ENCODE results near the gene CSRP3.

The CSRP3 gene

DNA sequence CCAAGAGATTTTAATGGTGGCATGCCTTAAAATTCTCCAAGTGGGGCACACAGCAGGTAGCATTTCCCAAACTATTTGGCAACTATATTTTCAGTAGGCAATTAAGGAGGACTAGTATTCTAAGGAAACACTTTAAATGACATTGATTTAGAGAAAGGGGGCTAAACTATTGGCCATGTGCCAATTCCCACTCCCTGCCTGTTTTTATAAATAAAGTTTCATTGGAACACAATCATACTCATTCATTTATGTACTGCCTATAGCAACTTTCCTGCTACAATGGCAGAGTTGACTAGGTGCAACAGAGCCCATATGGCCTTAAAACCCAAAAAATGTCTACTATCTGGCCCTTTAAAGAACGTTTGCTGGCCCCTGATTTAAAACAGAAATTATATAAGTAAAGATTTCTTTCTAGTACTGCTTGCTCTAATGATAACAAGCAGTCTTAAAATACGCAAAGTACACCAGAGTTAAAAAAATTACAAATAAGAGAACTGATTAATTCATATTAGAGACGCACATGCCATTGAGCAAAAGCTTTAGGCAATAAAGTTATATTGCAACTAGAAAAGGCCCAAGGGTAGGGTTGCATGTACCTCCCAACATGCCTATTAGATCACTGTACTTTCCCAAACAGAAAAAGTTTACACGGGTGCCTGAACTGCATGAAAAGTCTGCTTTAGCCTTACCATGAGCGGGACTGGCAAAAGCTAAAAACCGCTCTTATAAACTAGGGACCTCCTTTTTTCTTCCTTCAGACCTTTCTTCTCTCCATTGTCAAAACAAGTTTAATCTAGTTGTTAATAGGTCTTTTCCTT, 24.8 kb upstream of the CSRP3 start:
- no peak for FAIRE-seq
- DNase-seq (ENCODE audit: extremely low spot score, insufficient read length, low read depth), result no peak

DNA sequence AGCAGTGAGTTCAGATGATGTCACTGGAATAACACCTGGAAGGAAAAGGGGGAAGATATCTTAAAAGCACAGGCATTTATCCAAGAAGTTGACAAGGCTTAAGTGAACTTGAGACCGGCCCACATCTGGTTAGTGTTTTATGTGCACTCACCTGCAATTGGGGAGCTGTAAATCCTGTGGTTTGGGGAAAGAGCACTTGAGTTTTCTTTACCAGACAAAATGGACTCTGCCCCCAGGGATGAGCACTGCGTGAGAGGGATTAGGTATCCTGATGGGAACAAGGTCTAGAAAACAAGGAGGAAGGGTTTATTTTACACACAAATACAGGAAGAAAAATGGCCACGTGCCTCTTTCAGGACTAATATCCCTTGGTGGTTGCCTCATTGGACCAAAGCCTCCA, 23.8 kb upstream of the CSRP3 start:
- FAIRE-seq (no peak), DNase-seq (ENCODE audit: extremely low spot score, insufficient read length, low read depth) (no peak)

DNA sequence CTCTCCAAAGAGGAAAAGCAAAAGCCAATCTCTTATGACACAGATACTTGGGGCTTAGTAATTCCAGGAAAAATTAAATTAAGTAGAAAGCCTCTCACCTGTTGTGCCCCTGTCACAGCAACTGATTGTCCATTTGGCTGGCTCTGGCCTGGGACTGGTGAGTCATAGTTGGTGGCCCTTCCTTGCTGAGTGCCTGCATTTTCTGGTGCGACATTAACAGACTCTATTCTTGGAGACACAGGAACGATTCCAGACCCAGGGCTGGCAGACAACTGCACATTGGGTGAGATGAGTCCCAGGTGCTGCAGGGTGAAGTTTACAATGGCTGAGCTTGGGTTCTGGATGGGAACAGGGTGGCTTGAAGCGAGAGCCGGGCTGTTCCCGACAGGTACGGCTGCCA, 23.3 kb upstream of the CSRP3 start:
- DNase-seq (ENCODE audit: extremely low spot score, insufficient read length, low read depth) (no peak), FAIRE-seq (no peak)

DNA sequence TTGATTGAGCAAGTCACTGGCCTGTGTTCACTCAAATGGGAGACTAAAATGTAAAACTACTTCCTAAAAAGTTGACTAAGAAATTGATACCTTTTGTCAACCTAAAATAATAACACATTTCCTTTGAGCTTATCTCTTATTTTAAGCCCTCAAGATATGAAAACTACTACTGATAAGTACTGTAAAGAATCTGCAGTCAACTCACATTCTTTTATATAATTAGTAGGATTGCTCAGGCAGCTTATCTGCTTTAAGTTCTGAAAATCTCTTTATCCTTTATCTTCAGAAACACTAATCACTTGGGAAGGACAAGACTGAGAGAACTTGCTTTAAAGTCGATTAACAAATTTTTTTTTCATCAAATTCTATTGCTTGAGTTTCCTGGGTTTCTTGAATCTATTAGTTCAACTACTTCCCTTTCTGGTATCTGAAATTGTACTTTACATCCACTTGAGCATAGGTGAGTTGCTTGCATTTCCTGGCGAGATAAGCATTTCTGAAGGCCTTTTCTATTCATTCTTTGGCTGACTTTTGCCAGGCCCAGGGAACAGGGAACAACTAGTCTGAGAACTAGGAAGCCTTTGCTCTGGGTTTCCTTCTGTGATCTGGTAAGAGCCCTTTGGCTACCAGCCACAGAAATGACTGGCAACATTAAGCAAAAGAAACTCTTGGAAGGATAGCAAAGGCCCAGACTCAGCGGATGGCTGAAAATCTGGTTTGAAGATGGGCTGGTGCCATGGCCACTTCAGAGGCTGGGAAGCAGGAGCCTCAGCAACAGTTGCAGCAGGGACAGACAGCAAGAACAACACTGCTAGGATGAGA, 19.3 kb upstream of the CSRP3 start:
- DNase-seq (ENCODE audit: extremely low spot score, insufficient read length, low read depth), result no peak

DNA sequence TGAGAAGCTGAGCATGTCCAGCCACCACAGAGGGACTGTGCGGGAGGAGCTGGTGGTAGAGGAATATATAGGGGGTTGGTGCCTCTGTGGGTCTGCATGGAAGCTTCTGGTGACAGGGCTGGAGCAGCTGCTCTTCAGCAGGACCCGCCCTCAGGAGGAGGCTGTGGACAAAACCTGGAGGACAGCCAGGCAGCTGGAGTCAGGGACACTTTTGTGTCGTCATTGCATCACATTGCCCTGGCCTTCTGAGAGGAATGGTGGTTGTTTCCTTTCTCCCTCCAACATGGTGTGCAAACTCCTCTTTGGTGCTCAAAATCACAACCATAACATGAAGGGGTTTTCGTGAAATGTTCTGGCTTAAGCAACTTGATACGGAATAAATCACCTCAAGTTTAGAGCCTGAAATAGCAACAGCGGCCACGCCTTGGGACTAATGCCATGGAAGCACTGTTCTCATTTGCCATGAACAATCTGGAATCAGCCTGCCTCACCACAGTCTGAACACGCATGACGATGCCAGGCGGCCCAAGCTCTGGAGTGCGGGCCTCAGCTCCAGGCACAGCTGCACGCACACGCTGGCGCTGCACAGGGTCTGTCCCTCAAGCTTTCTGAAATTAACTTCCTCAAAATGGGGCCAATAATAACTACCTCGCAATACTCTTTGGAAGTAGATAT, 17.1 kb upstream of the CSRP3 start:
- no peak for DNase-seq (ENCODE audit: extremely low spot score, insufficient read length, low read depth)

More for the DNA sequence above, 19.3 kb upstream of the CSRP3 start:
- FAIRE-seq, result no peak

DNA sequence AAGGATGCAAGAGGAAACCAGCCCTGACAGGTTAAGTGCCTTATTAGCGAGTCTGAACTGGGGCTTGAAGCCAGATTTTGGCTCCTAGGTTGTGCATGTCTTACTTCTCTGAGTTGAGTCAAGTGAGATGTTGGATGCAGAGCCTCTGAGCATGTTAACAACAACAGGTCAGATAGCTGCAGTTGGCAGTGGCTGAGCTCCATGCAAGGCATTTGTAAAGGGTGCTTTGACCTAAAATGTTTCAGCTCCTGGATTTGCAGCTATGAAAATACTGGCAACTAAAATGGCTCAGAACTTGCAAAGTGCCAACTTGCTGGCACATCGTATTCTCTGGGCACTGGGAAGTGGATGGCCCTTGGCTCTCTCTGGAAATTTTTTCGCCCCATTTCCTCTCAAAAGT, 16.4 kb upstream of the CSRP3 start:
- FAIRE-seq (no peak), DNase-seq (ENCODE audit: extremely low spot score, insufficient read length, low read depth) (no peak)

More for the DNA sequence above, 17.1 kb upstream of the CSRP3 start:
- FAIRE-seq, result no peak

DNA sequence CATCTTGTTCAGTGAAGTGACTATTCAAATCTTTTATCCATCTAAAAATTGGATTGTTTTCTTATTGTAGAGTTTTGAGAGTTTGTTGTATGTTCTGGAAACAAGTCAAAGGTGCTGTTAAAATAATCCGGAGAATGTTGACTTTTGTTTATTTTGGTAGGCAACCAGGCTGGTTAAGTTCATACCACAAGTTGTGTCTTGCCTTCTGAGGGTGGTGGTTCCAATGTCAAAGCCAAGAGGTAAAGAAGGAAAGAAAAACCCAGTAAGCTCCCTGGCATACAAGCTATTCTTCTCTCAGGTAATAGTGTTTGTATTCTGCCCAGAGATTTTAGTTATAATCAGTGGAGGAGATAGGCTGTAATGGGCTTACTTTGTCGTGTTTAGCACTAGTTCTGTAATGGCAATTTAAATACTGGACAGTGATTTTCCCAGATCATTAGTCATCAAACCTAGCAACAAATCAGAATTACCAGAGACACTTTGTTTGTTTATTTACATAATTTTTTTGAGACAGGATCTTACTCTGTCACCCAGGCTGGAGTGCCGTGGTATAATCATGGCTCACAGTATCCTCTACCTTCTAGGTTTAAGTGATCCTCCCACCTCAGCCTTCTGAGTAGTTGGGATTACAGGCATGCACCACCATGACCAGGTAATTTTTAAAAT, 15.1 kb upstream of the CSRP3 start:
- DNase-seq (ENCODE audit: extremely low spot score, insufficient read length, low read depth) (no peak), FAIRE-seq (no peak)

DNA sequence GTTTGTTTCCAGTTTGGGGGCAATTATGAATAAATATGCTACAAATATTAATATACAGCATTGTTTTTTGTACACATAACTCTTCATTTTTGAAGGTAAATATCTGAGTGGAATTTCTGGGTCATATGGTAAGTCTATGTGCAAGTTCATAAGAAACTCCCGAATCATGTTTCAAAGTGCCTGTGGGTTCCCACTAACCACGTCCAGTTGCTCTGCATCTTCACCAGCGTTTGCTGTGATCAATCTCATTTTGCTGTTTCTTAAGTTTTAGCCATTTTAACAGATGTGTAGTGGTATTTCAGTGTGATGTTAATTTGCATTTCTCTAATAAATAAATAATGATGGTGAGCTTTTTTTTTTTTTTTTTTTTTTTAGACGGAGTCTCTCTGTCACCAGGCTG, 14.2 kb upstream of the CSRP3 start:
- FAIRE-seq, result no peak
- DNase-seq (ENCODE audit: extremely low spot score, insufficient read length, low read depth), result no peak

DNA sequence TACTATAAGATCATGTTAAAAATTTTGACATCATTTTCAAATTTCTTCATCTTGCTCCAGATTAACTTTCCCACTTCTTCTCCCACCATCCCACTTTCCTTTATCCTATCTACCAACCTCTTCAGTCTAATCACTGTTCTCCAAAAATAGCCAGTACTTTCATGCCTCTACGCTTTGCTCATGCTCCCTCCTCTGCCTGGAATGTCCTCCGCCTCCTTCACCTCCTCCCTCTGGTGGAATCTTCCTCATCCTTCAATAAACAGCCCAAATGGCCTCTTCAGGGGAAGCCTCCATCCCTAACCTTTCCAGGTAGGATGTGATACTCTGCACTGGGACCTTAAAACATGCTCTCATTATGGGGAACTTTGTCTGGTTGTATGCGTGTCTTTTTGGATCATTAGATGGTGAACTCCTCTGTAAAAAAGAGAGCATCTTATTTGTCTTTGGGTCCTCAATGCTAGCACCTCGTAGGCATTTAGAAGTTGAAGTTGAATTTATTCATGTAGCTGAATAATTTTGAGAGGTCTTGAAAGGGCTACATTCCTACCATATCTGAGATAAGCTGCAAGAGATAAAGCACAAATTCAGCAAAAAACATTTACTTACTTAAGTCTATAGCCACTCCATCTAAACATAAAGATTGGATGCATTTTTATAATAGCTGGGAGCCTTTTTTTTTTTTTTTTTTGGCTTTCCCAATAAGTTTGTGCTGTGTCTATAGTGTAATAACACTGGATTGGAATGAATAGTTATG, 8.0 kb upstream of the CSRP3 start:
- DNase-seq (ENCODE audit: extremely low spot score, insufficient read length, low read depth), result no peak
- FAIRE-seq, result no peak

DNA sequence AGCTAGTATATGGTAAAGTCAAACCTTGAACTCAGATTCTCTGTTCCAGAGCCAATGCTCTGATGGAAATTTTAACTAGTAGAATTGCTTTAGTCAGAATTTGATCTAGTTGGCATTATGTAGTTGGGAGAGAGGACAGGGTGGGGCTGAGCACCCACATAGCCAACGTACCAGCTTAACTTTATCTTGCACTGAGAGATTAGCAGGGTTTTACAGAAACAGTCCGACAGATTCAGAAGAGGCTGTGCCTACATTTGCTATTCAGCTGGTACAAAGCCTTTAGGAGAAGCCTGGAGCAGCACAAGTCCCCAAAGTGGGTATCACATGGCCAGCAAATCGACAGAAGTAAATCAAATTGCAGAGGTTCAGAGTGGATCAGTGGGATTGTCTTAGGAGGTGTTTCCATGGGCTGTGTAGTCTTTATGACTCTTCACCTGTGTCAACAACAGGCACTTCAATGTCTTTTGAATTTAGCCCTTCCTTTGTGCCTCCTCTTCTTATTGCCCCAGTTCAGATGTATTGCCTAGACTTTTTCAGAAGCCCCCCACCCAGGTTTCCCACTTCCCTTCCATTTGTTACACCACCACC, 7.3 kb upstream of the CSRP3 start:
- DNase-seq (ENCODE audit: extremely low spot score, insufficient read length, low read depth) (no peak), FAIRE-seq (no peak)

DNA sequence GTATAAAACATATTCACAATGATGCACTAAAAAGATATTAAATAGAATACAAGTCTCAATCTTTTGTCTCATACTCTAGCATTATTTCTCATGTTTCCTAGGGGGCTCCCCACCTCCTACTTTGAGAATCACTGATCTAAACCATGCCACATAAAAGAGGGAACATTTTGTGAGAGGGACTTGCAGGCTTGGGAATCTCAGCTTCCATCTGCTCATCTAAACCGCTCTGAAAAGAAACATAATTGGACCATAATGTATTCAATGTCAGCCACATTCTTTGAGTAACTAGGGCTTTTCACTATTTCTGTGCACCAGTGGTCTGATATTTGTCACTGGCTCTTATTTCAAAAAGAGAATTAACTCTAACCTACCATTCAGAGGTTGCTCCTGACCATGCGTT, 6.4 kb upstream of the CSRP3 start:
- no peak for FAIRE-seq

DNA sequence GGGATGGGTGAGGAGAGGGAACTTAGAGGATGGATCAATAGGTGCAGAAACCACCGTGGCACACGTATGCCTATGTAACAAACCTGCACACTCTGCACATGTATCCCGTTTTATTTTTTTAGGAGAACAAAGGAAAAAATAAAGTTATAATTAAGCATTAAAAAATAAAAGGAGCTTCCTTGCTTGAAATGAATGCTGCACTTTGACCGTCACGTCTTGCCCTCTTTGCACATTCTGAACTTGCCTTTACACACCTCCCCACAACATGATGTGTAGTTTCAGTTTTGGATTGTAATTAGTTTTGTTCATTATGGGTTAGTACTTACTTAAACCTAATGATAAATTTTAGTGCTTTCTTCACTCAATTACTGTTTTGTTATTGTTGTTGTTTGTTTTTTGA, 3.1 kb upstream of the CSRP3 start:
- DNase-seq (ENCODE audit: extremely low spot score, insufficient read length, low read depth) (no peak), FAIRE-seq (no peak)

More for the DNA sequence above, 6.4 kb upstream of the CSRP3 start:
- no peak for DNase-seq (ENCODE audit: extremely low spot score, insufficient read length, low read depth)

DNA sequence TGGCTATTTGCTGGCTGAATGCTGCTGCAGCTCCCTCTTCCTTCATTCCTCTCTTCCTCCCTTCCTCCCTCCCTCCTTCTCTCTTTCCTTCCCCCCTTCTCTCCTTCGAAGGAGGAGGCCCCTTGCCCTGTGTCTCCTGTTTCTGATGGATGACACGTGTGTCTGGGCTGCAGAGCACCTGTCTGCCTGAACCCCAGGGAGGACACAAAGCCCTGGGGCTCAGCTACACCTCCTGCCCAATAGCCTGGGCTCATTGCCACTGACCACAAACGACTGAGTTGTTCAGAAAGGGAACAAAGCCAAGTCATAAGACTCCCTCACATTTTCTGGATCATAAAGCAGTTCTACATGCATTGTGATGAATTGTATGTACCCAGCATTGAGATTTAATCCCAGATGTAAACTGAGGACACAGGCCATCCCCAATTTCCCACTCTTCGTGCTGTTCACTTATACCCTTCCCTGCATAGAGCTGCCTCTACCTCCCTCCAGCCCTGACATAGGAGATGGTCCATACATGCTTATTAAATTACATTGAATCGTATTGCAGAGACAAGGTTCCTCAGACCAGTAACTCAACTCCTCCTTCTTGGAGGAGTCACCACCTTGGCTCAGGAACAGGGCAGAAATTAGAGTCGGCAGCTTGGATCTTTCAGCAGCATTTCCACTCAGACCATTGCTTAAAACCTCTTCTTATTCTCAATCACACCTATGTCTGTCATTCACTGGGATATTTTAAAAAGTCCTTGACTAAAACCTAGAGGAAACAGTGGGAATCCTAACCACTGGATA, 1.2 kb downstream of the CSRP3 start:
- no peak for DNase-seq (ENCODE audit: extremely low spot score, insufficient read length, low read depth)
- no peak for FAIRE-seq

DNA sequence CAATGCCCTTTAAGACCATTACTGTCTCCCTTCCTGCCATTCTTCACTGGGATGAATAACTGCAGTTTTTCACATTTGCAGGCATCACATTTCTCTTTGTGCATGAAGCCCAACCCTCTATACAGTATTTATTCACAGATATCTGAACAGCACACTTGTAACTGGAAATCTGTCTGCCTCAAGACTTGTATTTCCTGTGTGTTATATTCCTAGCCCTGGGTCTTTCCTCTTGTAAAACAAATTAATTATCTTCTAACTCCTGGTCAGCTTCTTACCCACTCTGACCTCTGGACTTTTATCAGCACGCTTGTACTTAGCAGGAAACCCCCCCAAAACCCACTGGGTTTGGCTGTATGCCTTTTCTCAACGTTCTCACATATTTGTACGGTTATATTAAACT, 2.0 kb downstream of the CSRP3 start:
- DNase-seq (ENCODE audit: extremely low spot score, insufficient read length, low read depth), result no peak
- FAIRE-seq, result no peak

DNA sequence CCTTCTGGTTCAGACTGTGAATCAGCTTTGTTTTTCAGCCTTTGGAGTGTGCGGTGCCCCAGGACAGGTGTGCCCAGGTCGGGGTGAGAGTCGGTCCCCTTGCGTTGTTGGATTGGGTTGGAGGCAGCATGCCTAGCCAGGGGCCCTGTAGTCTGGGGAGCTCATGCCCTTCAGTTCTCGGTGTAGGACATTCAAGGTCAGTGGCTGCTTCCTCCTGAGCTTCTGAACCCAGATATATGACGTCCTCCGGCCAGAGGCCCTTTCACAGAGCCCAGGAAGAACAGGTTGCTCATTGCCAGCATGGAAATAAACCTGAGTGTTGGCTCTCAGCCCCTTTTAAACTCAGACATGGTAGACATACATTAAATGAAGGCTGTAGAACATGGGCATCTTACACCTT, 2.7 kb downstream of the CSRP3 start:
- FAIRE-seq, result no peak
- DNase-seq (ENCODE audit: extremely low spot score, insufficient read length, low read depth), result no peak

DNA sequence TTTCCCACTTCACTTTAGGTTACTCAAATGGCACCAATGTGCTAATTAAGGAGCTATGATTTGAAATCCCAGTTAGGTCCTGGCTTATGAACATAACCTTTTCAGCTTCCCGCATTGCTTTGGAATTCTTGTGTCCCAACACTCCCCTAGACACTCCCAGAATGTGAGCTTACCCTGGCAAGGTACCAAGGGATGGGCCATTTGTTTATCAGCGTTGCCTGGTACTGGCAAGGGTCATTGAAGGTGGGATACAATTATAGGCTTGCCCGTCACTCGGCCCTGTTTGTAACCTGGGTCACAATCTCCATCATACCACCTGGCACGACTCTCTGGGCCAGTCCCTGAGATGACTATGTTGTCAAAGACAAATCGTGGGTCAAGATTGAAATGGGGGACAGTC, 5.4 kb downstream of the CSRP3 start:
- DNase-seq (ENCODE audit: extremely low spot score, insufficient read length, low read depth) (no peak), FAIRE-seq (no peak)

DNA sequence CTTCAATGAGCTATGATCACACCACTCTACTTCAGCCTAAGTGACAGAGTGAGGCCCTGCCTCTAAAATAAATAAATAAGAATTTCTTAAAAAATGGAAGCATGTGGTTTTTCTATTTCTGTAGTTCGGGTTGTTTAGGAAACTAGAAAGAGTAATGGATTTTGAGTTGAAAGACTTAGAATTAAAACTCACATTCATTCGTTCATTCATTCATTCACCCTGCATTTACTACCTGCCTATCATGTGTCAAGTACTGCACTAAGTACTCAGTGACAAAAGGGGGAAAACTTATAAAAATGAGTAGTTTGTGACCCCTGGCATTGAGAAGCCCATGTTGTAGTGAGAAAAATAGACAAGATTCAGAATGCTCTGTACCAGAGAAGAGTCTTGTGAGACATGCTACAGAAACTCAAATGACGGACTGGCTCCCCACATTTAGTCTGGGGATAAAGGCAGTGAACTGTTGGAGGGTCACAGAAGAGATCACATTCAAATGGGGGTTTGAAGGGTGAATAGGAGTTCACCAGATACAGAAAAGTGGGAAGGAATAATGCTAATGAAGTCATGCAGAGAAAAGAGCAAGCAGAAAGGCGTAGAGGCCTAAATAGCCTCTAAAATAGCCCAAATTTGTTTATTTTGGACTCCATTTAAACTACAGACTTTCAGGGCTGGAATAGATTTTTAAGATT, 7.0 kb downstream of the CSRP3 start:
- no peak for DNase-seq (ENCODE audit: extremely low spot score, insufficient read length, low read depth)
- FAIRE-seq, result no peak

DNA sequence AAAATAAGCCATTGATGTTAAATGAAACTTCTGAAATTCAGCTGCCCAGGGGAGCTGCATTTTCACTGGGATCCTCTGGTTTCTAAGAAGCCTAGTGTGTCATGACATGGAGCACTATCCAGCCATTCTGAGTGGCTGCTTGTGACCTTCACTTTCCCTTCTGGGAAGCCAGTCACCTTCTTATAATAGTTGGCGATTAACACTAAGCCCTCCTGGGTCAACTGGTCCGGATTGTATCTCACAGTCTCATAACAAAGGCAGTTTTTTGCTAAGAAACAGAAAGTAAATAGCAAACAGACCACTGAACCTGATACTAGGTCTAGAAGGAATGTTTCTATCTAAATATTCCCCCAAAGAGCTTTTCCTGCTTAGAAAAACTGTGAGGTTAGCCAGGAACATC, 7.9 kb downstream of the CSRP3 start:
- FAIRE-seq (no peak), DNase-seq (ENCODE audit: extremely low spot score, insufficient read length, low read depth) (no peak)

All from GM18507 (cell line).